ENCODE measurements around the gene TUBB4A.

The TUBB4A gene

DNA sequence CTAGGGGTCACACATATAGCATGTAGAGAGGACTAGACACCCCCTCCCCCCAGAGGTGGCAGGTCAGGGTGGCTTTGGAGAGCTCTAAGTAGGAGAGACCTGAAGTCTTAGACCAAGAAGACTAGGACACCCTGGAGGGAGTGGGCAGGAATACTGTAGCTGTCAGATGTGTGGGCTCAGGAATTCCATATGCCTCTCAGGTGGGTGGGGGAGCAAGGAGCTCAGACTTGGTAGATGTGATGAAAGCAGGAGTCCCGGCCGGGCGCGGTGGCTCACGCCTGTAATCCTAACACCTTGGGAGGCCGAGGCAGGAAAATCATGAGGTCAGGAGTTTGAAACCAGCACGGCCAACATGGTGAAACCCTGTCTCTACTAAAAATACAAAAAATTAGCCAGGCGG lies 36.4 kb downstream of the TUBB4A start:
- DNase-seq, result no peak

DNA sequence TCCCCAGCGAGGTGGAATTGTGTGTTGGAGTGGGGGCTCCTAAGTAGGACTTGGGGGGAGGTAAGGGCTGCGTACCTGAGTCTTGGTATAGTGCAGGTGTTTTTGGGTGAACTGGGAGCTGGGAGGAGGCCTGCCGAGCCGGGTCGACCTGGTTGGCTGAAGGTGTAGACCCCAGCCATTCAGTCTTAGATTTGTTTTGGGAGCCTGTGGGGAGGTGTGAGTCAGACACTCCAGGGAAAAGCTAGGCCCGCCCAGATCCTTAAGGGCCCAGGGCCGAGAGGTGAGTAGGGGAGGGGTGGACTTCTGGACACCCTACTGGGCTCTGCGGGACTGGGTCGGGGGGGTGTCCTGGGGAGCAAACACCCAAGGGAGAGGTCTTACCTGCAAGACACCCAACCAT lies 37.1 kb downstream of the TUBB4A start:
- DNase-seq, result no peak

DNA sequence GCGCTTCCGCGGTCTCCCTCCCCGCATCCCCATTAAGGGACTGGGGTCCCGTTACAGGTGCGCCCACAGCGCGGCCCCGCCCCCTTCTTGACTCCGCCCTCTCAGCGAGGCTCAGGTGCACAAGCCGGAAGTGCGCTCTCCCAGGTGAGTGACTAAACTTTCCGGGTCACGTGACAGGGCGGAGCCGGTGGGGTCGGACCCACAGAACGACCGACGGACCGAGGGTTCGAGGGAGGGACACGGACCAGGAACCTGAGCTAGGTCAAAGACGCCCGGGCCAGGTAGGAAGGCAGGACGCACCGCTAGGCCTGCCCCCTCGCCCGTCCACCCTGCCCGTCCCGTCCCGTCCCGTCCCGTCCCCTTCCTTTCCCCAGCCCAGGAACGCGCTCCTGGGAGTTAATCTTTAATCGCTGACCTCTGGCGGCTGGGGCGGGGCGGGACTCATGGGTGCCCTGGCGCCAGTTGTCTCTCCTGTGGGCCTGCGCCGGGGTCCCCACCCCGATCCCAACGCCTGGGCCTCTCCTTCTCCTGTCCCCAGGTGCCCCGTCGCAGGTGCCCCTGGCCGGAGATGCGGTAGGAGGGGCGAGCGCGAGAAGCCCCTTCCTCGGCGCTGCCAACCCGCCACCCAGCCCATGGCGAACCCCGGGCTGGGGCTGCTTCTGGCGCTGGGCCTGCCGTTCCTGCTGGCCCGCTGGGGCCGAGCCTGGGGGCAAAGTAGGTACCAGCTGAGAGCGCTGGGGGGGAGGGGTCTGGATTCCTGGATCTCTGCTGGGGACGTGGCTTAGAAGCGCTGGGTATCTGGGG lies 37.8 kb downstream of the TUBB4A start, which contains the start of gene CRB3:
Gene CRB3 (plus strand): TSS at position 202 of the 804 bp plus-strand sequence. CDS start 431 bp downstream, at position 633.
- DNase-seq, result peak in 1 of 2 donors; percentile 11

DNA sequence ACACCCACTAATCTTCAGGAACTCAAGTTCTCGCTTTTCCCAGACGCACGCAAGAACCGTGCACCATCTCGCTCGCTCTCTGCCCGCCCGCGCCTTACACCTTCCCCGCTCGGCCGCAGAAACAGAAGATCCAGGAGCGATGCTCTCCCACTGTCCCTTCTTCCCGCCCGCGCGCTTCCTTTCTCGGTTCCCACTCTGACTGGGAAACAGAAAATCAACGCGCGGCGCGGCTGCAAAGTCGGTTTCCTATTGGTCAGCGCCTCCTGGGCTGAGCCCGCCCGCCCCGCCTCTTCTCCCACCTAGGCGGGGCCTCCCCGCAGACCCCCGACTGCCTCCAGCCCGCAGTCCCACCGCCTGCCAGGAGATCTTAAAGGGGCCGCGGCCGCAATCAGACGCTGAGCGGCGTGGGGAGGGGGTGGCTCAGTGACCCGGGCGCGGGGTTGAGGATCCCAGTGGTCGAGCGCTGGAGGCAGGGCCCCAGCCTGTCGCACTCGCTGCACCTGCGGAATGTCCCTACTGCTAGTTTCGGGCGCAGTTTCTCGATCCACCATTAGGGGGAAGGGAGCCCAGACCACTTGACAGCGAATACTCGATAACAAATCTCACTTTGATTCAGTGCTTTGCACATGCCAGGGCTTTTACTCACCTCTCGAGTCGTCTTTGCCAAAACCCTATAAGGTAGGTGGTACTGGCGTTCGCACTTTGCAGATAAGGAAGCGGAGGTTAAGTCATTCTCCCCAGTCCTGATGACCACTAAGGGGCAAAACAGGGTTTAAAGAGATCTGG lies 41.8 kb downstream of the TUBB4A start:
- DNase-seq, result peak; percentile 94 to 97

DNA sequence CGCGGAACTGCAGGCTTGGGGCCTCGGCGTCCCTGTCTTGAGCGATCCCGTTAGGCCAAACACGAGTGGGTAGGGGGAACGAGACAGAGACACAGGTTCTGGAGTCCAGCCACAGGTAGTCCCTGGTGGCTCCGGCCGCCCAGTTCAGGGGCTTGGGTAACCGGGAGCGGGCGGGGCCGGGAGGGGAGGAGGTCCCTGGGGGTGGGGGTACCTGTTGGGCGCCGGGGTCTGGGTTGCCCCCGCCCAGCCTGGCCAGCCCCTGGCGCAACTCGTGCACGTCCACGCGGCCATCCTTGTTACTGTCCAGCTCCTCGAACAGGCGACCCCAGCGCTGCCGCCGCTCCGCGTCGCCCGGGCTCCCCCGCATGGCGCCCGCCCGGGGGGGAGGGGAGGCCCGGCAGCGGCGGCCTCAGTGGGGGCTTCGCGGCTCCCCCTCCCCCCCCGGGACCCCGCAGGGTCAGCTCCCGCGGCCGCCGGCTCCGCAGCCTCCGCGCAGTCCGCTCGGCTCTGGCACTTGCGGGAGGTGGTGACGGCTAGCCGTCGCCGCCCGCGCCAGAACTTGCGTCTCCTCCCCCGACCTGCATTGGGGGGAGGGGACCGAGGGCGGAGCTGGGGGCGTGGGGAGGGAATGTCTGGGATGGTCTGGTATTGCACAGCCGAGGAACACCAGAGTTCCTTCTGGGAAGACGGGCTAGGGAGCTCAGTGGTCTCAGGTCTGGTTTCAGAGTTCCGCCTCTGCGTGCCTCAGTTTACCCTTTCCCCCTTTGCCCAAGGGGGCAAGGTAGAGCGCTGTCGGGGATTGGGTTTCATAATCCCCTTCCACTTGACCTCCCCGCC lies 42.6 kb downstream of the TUBB4A start, which contains the start of gene SLC25A23:
Gene SLC25A23 (minus strand): TSS at position 531 of the 837 bp plus-strand sequence. CDS start 164 bp downstream, at position 367.
- DNase-seq, result peak; percentile 53 to 59

DNA sequence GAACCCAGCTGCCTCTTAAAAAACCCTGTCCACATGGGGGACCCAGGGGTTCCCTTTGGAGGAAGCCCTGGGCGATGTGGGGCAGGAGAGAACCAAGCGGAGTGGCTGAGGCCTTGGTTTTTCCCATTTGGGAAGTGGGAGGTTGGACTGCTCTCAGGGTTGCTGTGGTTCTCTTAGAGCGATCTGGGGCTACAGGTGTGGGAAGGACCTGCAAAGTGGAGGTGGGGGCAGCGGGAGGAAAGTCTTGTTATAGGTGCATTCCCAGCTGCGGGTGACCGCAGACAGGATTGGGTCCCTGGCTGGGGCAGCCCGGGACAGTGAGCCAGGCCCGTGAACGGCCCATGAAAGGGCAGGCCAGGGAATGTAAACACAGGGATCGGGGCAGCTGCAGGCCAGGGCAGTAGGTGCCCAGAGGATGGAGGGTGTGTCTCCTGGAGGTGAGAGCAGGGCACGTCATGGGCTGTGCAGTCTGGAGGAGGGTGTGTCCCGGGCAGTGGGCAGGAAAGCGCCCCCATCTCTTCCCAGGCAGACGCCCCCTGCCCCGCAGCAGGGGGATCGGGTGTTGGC lies 43.3 kb downstream of the TUBB4A start:
- no peak for DNase-seq

DNA sequence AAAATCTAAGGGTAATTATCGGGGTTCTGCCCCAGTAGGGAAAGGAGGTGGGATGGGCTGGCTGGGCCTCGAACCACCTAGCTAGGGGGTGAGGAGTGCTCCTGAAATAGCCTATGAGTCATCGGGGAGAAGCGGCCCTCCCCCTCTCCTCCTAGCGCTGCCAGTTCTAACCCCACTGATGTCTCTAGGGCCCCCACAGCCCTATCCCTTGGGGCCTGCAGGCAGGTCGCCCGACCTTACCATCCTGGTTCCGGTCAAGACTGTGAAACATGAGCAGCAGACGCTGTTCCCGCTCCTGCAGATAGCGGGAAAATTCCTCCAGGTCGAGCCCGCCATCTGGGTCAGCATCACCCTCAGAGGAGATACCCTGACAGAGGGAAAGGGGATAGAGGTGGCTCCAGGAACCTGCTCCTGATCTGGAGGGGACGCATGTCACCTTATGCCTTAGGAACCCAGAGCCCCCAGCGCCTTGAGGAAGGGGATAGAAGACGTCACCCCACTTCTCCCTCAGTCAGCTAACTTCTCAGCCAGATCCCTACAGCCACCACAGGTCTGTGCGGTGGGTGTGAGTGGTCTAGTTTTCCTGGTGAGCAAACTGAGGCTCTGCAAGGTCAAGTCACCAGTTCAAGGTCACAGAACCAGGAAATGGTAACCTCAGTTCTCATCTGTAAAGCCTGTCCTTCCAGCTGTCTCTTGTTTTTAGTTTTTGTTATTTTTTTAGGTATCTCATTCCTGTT lies 44.0 kb downstream of the TUBB4A start:
- no peak for DNase-seq

DNA sequence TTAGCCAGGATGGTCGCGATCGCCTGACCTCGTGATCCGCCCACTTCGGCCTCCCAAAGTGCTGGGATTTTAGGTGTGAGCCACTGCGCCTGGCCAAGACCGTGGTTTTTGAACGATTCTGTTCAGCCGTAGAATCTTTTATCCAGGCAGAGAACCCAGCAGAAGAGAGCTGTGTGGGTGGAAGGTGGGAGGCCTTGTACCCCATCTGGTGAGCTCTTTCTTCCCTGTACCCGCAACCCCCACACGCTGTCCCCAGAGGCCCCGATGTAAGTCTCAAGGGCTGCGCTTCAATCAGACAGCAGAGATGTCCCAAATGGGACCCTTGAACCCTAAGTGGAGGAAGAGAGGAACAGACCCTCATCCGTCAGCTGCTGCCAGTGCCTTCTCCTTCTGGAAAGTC lies 46.2 kb downstream of the TUBB4A start:
- DNase-seq, result no peak

DNA sequence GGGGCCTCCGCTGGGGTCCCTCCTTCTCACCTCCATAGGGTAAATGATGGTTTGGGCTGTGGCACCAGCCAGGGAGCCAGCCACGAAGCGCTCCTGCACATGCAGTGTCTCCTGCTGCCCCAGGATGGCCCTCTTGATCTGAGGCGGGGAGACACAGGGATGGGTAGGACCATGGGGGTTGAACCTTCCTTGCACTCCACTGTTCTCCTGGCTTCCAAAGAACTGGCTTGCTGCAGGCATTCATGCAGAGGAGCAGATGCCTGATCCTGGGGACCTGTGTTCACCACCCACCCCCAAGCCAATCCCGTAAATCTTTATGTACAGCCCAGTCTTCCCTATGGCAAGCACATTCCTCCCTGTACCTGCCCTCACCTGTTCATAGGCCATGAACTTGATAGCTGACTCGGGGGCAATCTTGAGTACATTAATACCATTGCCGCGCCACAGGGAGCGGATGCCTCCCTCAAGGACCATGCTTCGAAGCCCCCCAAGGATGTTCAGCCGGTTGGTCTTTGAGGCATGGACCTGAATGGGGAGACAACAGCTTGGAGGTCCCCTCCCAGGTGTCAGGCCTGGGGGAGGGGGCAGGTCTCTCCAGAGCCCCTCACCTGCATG lies 48.1 kb downstream of the TUBB4A start:
- no peak for DNase-seq

DNA sequence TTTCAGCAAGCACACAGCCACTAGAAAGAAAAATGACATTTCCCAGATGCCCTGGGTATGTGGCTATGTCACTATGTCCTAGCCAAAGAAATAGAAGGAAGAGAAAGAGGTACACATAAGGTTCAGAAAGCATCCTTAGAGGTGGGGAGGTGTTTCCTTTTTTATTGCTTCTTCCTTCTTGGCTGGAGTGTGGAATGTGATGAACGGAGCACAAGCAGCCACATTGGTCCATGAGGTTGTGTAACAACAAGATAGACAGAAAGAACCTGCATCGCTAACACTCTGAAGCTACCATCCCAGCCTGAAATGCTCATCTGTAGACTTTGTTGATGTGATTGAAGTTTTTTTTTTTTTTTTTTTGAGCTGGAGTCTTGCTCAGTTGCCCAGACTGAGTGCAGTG lies 49.2 kb downstream of the TUBB4A start:
- DNase-seq, result no peak

DNA sequence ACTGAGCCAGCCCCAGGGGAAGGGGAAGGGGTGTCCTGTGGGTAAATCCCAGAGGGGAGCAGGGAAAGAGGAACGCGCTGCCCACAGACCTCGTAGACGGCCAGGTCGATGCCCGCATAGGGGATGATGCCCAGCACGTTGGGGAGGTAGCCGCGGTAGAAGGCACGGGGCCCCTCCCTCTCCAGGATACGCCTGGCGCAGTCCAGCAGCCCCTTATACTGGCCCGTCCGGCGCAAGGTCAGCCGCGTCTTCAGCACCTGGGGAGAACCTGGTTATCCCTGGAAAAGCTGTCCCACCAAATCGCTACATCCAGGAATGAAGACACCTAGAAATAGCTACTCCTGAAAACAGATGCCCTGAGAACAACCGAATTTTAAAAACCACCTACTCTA lies 49.9 kb downstream of the TUBB4A start:
- no peak for DNase-seq

DNA sequence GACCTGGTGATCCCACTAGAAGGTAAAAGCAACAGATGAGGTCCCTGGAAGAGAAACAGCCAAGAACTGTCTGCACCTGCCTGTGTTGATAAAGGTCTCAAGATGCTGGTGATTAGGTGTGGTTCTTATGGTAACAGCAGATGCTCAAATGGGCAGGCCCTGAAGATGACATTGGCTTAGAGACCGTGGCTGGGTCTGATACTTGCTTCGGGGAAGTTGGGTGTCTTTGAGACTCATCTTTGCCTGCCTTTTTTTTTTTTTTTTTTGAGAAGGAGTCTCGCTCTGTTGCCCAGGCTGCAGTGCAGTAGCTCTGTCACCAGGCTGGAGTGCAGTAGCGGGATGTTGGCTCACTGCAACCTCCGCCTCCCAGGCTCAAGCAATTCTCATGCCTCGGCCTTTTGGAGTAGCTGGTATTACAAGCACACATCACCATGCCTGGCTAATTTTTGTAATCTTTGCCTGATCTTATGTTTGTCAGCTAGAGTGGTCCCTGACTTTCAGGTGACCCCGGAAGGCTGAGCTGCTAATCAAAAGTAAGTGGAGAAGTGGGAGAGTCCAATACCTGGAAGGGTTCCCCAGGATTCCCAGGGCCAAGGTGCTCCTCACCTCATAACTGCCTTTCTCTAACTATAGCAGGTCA lies 50.4 kb downstream of the TUBB4A start:
- DNase-seq, result no peak

DNA sequence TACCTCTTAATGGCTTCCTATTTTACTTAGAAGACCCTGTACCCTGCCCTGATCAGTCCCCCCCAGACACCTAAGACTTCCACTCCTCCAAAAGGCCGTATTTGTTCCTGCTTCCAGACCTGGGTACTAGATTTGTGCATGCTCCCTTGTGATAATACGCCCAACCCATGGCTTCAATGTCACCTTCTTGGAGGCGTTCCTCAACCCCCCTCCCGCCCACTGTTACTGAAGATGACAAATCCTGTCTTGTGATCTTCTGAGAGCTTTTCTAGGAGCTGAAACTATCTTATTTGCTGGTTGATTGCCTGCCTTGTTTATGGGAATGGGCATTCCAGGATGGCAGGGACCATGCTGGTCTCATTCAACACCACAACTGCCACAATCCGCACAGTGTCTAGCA lies 51.9 kb downstream of the TUBB4A start:
- DNase-seq, result no peak

DNA sequence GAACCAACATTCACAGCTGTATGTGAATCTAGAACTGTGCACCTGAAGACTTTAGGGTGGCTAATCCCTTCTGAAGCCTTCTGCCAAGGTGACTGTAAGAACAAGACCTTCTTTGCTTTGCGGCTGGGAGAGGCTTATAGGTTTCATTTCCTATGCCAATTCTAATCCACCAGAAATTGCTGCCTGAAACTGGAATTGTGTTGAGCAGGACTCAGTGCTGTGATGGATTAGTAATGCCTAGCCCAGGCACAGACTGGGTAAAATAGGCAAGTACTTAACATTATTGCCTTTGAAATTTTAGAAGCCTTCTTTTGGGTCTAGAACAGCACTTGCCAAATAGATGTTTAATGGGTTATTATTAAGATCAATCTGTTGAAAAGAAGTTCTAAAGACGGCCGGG lies 54.1 kb downstream of the TUBB4A start:
- DNase-seq, result no peak

DNA sequence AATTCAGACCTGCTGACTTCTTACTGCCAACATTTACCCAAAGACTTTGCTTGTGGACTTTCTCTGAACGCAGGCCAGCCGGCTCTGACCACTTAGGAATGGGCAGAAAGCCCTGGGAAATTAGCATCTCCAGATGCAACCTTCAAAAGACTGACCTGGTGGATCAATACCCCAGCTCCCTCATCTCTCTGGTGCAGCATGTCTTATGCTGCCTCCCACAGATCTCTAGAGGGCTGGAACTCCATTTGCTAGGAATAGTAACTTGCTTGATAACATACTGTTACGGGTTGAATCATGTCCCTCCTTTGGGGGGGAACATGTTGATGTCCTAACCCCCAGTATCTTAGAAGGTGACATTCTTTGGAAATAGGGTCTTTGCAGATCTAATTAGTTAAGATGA lies 55.7 kb downstream of the TUBB4A start:
- no peak for DNase-seq

All from stimulated activated CD4-positive, alpha-beta T cell treated with anti-CD3 and anti-CD28 coated beads, Interleukin-2, amount 100 ng/mL, for 48 hours (primary cell).